ENCODE measurements around the gene LHX1. TPM values are rescaled to one million over a fixed set of nuclear protein-coding genes. Genes with fewer than 3 reads are reported as not detected.

The LHX1 gene
- total RNA-seq, 3 donors from 2014 or later (not counting 1 experiment from before 2014, with no cell fraction given) = not detected

- H3K4me3 ChIP-seq (ENCODE audit: low read length) = no peak overlapping the region
- intact Hi-C loops (cut with micrococcal nuclease) = no loop called here
- no peaks in the 10 kb centered on the region for H3K4me1 ChIP-seq (ENCODE audit: control insufficient read depth, insufficient read depth, low read length)
- no peaks in the 10 kb centered on the region for H3K27me3 ChIP-seq (ENCODE audit: control insufficient read depth, insufficient read depth, low read length)
- Mint-ChIP-seq H3K4me3 (no peak overlapping the region), H3K9me3 (no peaks in the 10 kb centered on the region), H3K27me3 (ENCODE audit: low read depth in 2 of 2) (peaks cover 15 to 19% of the 10 kb centered on the region in 2 donors), H3K4me1 (no peaks in the 10 kb centered on the region), H3K36me3 (no peaks in the 10 kb centered on the region), H3K27ac (no peak overlapping the region)
- H3K9me3 ChIP-seq (ENCODE audit: control insufficient read depth, insufficient read depth, low read length) = no peaks in the 10 kb centered on the region
- 84% methylated on average over 12 of the region's 13 CpGs for WGBS (ENCODE audit: insufficient coverage)
- DNase-seq = no peak
- no peak overlapping the region for H3K27ac ChIP-seq (ENCODE audit: low read length)
- H3K36me3 ChIP-seq (ENCODE audit: control insufficient read depth, insufficient read depth, low read length) = no peaks in the 10 kb centered on the region
- ATAC-seq = no peak
- TF ChIP-seq CTCF (IDR thresholded peaks at IDR 0.05) = no peak
Observed at GRCh38 chr17:36890398-36891168, 46.7 kb upstream of the LHX1 start.

- Mint-ChIP-seq H3K9me3 (no peaks in the 10 kb centered on the region), H3K27ac (no peak overlapping the region), H3K36me3 (no peaks in the 10 kb centered on the region), H3K27me3 (ENCODE audit: low read depth in 2 of 2) (peaks cover 12 to 14% of the 10 kb centered on the region in 2 donors), H3K4me1 (no peaks in the 10 kb centered on the region), H3K4me3 (no peak overlapping the region)
- H3K9me3 ChIP-seq (ENCODE audit: control insufficient read depth, insufficient read depth, low read length) = no peaks in the 10 kb centered on the region
- intact Hi-C loops (cut with micrococcal nuclease) = no loop called here
- H3K4me3 ChIP-seq (ENCODE audit: low read length) = no peak overlapping the region
- DNase-seq = no peak
- no peaks in the 10 kb centered on the region for H3K27me3 ChIP-seq (ENCODE audit: control insufficient read depth, insufficient read depth, low read length)
- no peak overlapping the region for H3K27ac ChIP-seq (ENCODE audit: low read length)
- no peak for ATAC-seq
- 86% methylated on average over 7 of the region's 7 CpGs for WGBS (ENCODE audit: insufficient coverage)
- TF ChIP-seq CTCF (IDR thresholded peaks at IDR 0.05) = no peak
- no peaks in the 10 kb centered on the region for H3K4me1 ChIP-seq (ENCODE audit: control insufficient read depth, insufficient read depth, low read length)
- H3K36me3 ChIP-seq (ENCODE audit: control insufficient read depth, insufficient read depth, low read length) = no peaks in the 10 kb centered on the region
Observed at GRCh38 chr17:36892112-36892838, 45.0 kb upstream of the LHX1 start.

GRCh38 chr17:36894177-36894576, 43.1 kb upstream of the LHX1 start:
- ATAC-seq = no peak
- H3K9me3 ChIP-seq (ENCODE audit: control insufficient read depth, insufficient read depth, low read length) = no peaks in the 10 kb centered on the region
- no peaks in the 10 kb centered on the region for H3K4me1 Mint-ChIP-seq
- no peaks in the 10 kb centered on the region for H3K27me3 ChIP-seq (ENCODE audit: control insufficient read depth, insufficient read depth, low read length)
- no peak overlapping the region for H3K4me3 Mint-ChIP-seq
- intact Hi-C loops (cut with micrococcal nuclease) = no loop called here
- WGBS (ENCODE audit: insufficient coverage) = 87% methylated on average over 8 of the region's 9 CpGs
- H3K9me3 Mint-ChIP-seq = no peaks in the 10 kb centered on the region
- no peak overlapping the region for H3K4me3 ChIP-seq (ENCODE audit: low read length)
- H3K27me3 Mint-ChIP-seq (ENCODE audit: low read depth in 2 of 2) = peaks cover 9 to 15% of the 10 kb centered on the region in 2 donors
- no peaks in the 10 kb centered on the region for H3K4me1 ChIP-seq (ENCODE audit: control insufficient read depth, insufficient read depth, low read length)
- H3K27ac Mint-ChIP-seq = no peak overlapping the region
- DNase-seq = no peak
- no peaks in the 10 kb centered on the region for H3K36me3 ChIP-seq (ENCODE audit: control insufficient read depth, insufficient read depth, low read length)
- no peak for TF ChIP-seq CTCF (IDR thresholded peaks at IDR 0.05)
- H3K27ac ChIP-seq (ENCODE audit: low read length) = no peak overlapping the region
- no peaks in the 10 kb centered on the region for H3K36me3 Mint-ChIP-seq
